PC-3 (cell line): ENCODE results near the gene MYOF. TPM values are rescaled to one million over a fixed set of nuclear protein-coding genes. Genes with fewer than 3 reads are reported as not detected.
A peak's percentile ranks its signal among the peaks of the same experiment; 100 is the strongest.

ENCODE experiments used
- ATAC-seq: fragments of 200-7000 bp; cut with Tn5 transposase; 2 replicates; pipeline ENCODE4 v1.9.1; 2020; ENCODE audit warnings: mild to moderate bottlenecking, moderate library complexity
- BruUV-seq: library from RNA; stranded (reverse); fragments of 400-500 nt; replicated peaks from 2 replicates; lab custom pipeline; 2021; lab: Mats Ljungman, UMichigan
- CTCF ChIA-PET: fragments of 300-600 bp; sonication (Branson Sonifier 250); formaldehyde crosslinking; loops from one replicate; lab custom pipeline; 2022; ENCODE audit warnings: antibody characterized with exemption; lab: Charles Lee
- POLR2A ChIA-PET: fragments of 300-600 bp; sonication (Branson Sonifier 250); formaldehyde crosslinking; loops from one replicate; lab custom pipeline; 2022; ENCODE audit warnings: antibody characterized with exemption; ENCODE audit not compliant: unreplicated experiment; lab: Charles Lee
- DNase-seq: peaks from one replicate; pipeline ENCODE4 v3.0.0-alpha.2; 2015
- H2AFZ ChIP-seq: fragments of 300-600 bp; sonication (generic); 2 replicates; pipeline ENCODE4 v1.6.0; 2016; ENCODE audit warnings: antibody characterized with exemption, low read length
- H3F3A ChIP-seq: fragments of 300-600 bp; sonication (generic); one replicate; pipeline ENCODE4 v1.6.0; 2017; ENCODE audit warnings: antibody characterized with exemption, low read length, control low read depth, mild to moderate bottlenecking; ENCODE audit not compliant: unreplicated experiment
- H3K27ac ChIP-seq: fragments of 300-600 bp; sonication (generic); 2 replicates; pipeline ENCODE4 v1.5.1; 2016; ENCODE audit warnings: mild to moderate bottlenecking, low read length
- H3K27me3 ChIP-seq: fragments of 300-600 bp; sonication (generic); 2 replicates; pipeline ENCODE4 v1.6.1; 2016; ENCODE audit warnings: low read length, mixed read lengths
- H3K36me3 ChIP-seq: fragments of 300-600 bp; sonication (generic); 2 replicates; pipeline ENCODE4 v1.6.1; 2016; ENCODE audit warnings: low read depth, mixed run types, low read length, mixed read lengths
- H3K4me1 ChIP-seq: fragments of 300-600 bp; sonication (generic); 2 replicates; pipeline ENCODE4 v1.5.1; 2016; ENCODE audit warnings: low read length; ENCODE audit not compliant: insufficient read depth
- H3K4me2 ChIP-seq: fragments of 300-600 bp; sonication (generic); 2 replicates; pipeline ENCODE4 v1.6.0; 2016; ENCODE audit warnings: low read length
- H3K4me3 ChIP-seq: fragments of 300-600 bp; sonication (generic); 2 replicates; pipeline ENCODE4 v1.5.1; 2016; ENCODE audit warnings: mild to moderate bottlenecking, low read length, mixed read lengths
- H3K79me2 ChIP-seq: fragments of 300-600 bp; sonication (generic); 2 replicates; pipeline ENCODE4 v1.6.1; 2017; ENCODE audit warnings: low read length, mixed read lengths
- H3K9ac ChIP-seq: fragments of 300-600 bp; sonication (generic); 2 replicates; pipeline ENCODE4 v1.6.0; 2016; ENCODE audit warnings: mild to moderate bottlenecking, low read length
- H3K9me2 ChIP-seq: fragments of 300-600 bp; sonication (generic); replicated peaks from 2 replicates; pipeline ENCODE4 v1.6.1; 2016; ENCODE audit warnings: mixed run types, low read length, mixed read lengths
- H3K9me3 ChIP-seq: fragments of 300-600 bp; sonication (generic); 2 replicates; pipeline ENCODE4 v1.6.1; 2016; ENCODE audit warnings: low read length, mixed read lengths
- H4K20me1 ChIP-seq: fragments of 300-600 bp; sonication (generic); 2 replicates; pipeline ENCODE4 v1.6.1; 2016; ENCODE audit warnings: low read length, mixed read lengths
- EZH2 ChIP-seq: fragments of 300-600 bp; sonication (generic); IDR thresholded peaks from one replicate; pipeline ENCODE4 v1.6.1; 2017; ENCODE audit warnings: antibody characterized with exemption, mild to moderate bottlenecking, low read length; ENCODE audit not compliant: unreplicated experiment
- EZH2phosphoT487 ChIP-seq: fragments of 300-600 bp; sonication (generic); IDR thresholded peaks from 2 replicates; pipeline ENCODE4 v1.6.1; 2018; ENCODE audit warnings: mild to moderate bottlenecking, antibody characterized with exemption, low read length, borderline replicate concordance
- intact Hi-C: fragments of 100-400 bp; cut with micrococcal nuclease; formaldehyde crosslinking; loops from 2 replicates; pipeline ENCODE4 v1.9.0; 2023
- total RNA-seq: library from RNA; depleted of rRNA; stranded (reverse); fragments of >200 nt; gene quantifications from 2 replicates; pipeline ENCODE4 v1.2.3, GENCODE V29; 2014
- TF ChIP-seq, protein P1 (sequence below): fragments of 300-600 bp; sonication (generic); conservative IDR thresholded peaks from 2 replicates; pipeline ENCODE4 v1.5.1; 2017; ENCODE audit warnings: antibody characterized with exemption, low read depth, mild to moderate bottlenecking, low read length

The MYOF gene
- total RNA-seq, 1 experiment from 2014 or later, result 174 TPM

DNA sequence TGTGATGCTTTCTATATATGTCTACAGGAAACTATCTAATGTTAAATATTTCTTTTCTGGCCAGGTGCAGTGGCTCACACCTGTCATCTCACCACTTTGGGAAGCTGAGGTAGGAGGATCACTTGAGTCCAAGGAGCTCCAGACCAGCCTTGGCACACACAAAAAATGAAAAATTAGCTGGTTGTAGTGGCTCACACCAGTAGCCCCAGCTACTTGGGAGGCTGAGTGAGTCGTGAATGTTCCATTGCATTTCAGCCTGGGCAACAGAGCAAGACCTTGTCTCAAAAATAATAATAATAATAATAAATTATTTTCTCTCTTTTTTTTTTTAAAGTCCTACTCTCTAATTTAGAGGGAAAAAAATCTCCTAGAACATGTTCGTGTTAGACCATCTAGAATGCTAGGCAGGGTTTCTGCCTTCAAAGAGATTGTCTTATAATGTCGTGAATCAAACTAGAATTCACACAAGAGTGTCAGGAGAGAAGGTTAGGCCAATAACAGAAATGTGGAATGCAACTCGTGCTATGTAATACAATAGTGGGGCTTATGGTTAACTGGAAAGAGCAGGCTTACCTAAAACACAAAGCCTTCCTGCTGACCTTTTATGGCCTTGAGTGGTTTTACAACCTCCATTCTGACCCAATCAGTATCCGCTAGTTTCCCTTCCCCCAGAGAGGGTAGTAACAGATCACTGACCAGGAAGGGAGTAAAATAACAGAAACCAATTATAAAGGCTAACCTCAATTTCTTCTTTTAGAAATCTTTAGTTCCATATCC lies 46.3 kb downstream of the MYOF start:
- ChIA-PET CTCF (no interaction called here), POLR2A (interaction anchor here (0.5 kb wide), 1 partner anchor 47 kb away, joined by 4 read pairs; no protein-coding TSS in a partner anchor)
- no peaks in the 10 kb centered on the region for H3K27me3 ChIP-seq
- H3K9ac ChIP-seq, result peak overlapping the region; percentile 77
- peaks cover 88% of the 10 kb centered on the region for H3K79me2 ChIP-seq
- H3F3A ChIP-seq, result peaks cover 11% of the 10 kb centered on the region
- no peaks in the 10 kb centered on the region for H4K20me1 ChIP-seq
- TF ChIP-seq EZH2, result no peak
- TF ChIP-seq, protein P1, sequence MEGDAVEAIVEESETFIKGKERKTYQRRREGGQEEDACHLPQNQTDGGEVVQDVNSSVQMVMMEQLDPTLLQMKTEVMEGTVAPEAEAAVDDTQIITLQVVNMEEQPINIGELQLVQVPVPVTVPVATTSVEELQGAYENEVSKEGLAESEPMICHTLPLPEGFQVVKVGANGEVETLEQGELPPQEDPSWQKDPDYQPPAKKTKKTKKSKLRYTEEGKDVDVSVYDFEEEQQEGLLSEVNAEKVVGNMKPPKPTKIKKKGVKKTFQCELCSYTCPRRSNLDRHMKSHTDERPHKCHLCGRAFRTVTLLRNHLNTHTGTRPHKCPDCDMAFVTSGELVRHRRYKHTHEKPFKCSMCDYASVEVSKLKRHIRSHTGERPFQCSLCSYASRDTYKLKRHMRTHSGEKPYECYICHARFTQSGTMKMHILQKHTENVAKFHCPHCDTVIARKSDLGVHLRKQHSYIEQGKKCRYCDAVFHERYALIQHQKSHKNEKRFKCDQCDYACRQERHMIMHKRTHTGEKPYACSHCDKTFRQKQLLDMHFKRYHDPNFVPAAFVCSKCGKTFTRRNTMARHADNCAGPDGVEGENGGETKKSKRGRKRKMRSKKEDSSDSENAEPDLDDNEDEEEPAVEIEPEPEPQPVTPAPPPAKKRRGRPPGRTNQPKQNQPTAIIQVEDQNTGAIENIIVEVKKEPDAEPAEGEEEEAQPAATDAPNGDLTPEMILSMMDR, result no peak
- no peak for TF ChIP-seq EZH2phosphoT487
- ATAC-seq, result no peak
- BruUV-seq, result no TSS peak
- no peaks in the 10 kb centered on the region for H3K9me3 ChIP-seq
- H3K4me2 ChIP-seq, result peak overlapping the region; percentile 76
- DNase-seq, result no peak
- H3K9me2 ChIP-seq, result no peaks in the 10 kb centered on the region
- H3K4me3 ChIP-seq, result no peak overlapping the region
- peak overlapping the region; percentile 99 for H3K27ac ChIP-seq
- H3K36me3 ChIP-seq, result peaks cover 41% of the 10 kb centered on the region
- no peak overlapping the region for H2AFZ ChIP-seq
- H3K4me1 ChIP-seq, result peaks cover 42% of the 10 kb centered on the region
- intact Hi-C loops, result loop anchor here (2.0 to 5.0 kb wide), 3 partner anchors 23 to 46 kb away; partner anchors contain the start of gene MYOF

DNA sequence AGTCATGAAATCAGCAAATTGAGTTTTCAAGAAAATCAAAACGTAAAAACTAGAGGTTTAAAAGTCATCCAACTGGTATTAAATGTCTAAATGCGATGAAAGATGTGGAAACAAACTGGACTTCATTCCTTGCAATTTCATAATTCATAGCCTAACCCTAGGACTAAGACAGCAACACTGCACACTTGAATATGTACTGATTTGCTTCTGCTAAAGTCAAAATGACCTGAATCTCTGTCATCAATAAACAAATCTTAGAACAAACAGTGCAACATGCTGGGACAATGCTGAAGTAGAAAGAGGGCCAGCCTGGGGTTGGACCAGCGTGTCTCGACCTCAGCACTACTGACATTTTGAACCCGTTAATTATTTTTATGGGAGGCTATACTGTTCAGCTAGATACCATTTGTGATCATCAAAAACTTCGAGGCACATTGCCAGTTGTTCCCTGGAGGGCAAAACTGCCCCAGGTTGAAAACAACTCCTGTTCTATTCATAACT lies 47.1 kb downstream of the MYOF start:
- TF ChIP-seq EZH2phosphoT487, result no peak
- no peak for TF ChIP-seq EZH2
- TF ChIP-seq, protein P1, result no peak
- Histone ChIP-seq H2AFZ (no peak overlapping the region), H3K4me1 (peaks cover 41% of the 10 kb centered on the region), H3K4me3 (no peak overlapping the region), H3K4me2 (no peak overlapping the region), H3K9me2 (no peaks in the 10 kb centered on the region), H3K9ac (no peak overlapping the region), H4K20me1 (no peaks in the 10 kb centered on the region), H3F3A (peaks cover 11% of the 10 kb centered on the region), H3K79me2 (peaks cover 88% of the 10 kb centered on the region), H3K9me3 (no peaks in the 10 kb centered on the region), H3K36me3 (peaks cover 45% of the 10 kb centered on the region), H3K27me3 (no peaks in the 10 kb centered on the region), H3K27ac (no peak overlapping the region)
- POLR2A ChIA-PET, result no interaction called here
- ATAC-seq (no peak), DNase-seq (no peak)
- BruUV-seq, result no TSS peak
- intact Hi-C loops, result loop anchor here (5.0 kb wide), 1 partner anchor 47 kb away; the partner anchor contains the start of gene MYOF
- CTCF ChIA-PET, result no interaction called here

DNA sequence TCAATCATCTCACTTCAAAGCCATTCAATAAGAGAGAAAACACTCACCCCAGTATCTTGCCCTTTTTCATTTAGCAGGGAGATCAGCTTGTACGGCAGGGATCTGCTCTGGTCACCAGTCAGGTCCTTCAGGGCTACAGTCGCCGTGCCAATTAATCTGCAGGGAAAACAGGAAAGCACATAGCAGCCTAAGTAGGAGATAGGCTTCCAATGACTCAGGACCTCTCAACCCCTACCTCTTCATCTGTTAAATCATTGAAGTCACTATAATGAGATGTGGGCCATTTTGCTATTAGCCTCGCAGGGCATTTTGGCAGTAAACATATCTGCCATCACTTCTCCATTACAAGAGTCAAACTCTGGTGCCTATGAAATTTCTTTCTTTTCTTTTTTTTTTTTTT lies 50.8 kb downstream of the MYOF start:
- Histone ChIP-seq H3K4me3 (no peak overlapping the region), H3K4me2 (no peak overlapping the region), H3K4me1 (peaks cover 6% of the 10 kb centered on the region), H4K20me1 (no peaks in the 10 kb centered on the region), H3K9me3 (no peaks in the 10 kb centered on the region), H3K27me3 (no peaks in the 10 kb centered on the region), H3F3A (peaks cover 5% of the 10 kb centered on the region), H3K9ac (no peak overlapping the region), H3K36me3 (peaks cover 48% of the 10 kb centered on the region), H3K9me2 (no peaks in the 10 kb centered on the region), H3K27ac (no peak overlapping the region), H3K79me2 (peaks cover 87% of the 10 kb centered on the region), H2AFZ (no peak overlapping the region)
- no TSS peak for BruUV-seq
- ATAC-seq (no peak), DNase-seq (no peak)
- intact Hi-C loops, result no loop called here
- no peak for TF ChIP-seq EZH2
- TF ChIP-seq, protein P1, result no peak
- TF ChIP-seq EZH2phosphoT487, result no peak
- CTCF ChIA-PET, result no interaction called here
- POLR2A ChIA-PET, result no interaction called here
